ENCODE data around the gene CHST7. TPM values are rescaled to one million over a fixed set of nuclear protein-coding genes. Genes with fewer than 3 reads are reported as not detected.

CHST7 gene
- total RNA-seq, 1 experiment from 2014 or later: 3.6 TPM

DNA sequence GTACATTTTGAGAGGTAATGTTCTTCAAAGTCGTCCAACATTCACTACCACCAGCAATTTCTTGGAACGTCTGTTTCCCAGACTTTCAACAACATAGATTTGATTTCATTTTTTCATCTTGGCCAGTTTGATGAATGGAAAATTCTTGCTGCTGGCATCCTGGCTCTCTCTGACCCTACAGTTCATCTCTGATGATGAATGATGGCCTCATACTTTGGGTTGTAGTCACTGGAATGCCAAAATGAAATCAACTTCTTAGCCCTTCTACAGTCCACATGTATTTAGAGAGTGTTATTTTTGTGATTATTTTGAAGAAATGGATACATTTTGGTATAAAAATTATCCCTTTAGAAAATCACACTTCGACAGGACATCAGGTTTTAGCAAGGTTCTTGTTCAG lies 8.8 kb downstream of the CHST7 start:
- H3K36me3 ChIP-seq: no peaks in the 10 kb centered on the region
- no peak for DNase-seq
- no peaks in the 10 kb centered on the region for H3K9me3 ChIP-seq (replicated peaks)
- H3K4me3 ChIP-seq: no peak overlapping the region
- peak overlapping the region; percentile 80 for H3K27ac ChIP-seq
- peaks cover 3% of the 10 kb centered on the region; the same call in 1 of the 2 replicates for H3K4me1 ChIP-seq
- H3K27me3 ChIP-seq: no peaks in the 10 kb centered on the region

DNA sequence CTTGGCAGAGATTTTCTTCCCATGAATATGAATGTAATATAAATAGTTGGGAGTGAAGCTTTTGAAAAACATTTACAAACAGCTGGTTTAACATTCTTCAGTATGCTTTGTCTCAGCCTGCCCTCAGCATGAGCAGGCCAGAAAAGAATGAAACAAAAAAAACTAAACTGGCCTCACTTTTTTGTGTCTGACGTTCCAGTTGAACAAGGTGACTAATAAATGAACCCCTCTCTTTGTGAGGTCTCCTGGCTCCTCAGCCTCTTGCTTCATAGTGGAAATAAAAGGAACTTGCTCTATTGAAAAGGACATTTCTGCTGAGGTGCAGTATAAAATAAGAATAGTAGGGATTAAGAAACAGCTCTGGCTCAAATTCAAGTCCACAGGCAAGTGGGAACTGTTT lies 9.4 kb downstream of the CHST7 start:
- H3K4me1 ChIP-seq: peaks cover 3% of the 10 kb centered on the region; the same call in 1 of the 2 replicates
- H3K36me3 ChIP-seq: no peaks in the 10 kb centered on the region
- H3K27ac ChIP-seq: peak overlapping the region; percentile 80
- H3K9me3 ChIP-seq (replicated peaks): no peaks in the 10 kb centered on the region
- no peaks in the 10 kb centered on the region for H3K27me3 ChIP-seq
- DNase-seq: peak; percentile 8 to 23
- peak overlapping the region; percentile 38 for H3K4me3 ChIP-seq

DNA sequence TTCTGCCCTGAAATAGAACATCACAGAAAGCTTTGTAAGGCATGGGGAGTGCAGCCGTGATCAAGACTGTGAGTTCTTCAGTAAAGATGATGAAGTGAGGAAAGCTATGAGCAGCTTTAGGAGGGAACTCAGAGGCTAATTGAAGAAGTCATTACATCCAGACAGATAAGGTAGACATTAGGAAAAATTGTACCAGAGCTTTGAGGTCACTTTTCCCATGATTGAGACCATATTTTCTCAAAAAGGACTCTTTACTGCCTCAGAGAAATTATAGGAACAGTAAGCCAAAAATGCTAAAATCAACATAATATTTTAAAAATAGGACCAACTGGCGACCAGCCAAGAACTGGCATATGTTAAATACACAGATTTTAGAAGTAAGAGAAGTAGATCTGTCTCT lies 11.2 kb downstream of the CHST7 start:
- Histone ChIP-seq H3K36me3 (no peaks in the 10 kb centered on the region), H3K9me3 (replicated peaks) (no peaks in the 10 kb centered on the region), H3K4me1 (peaks cover 3% of the 10 kb centered on the region; the same call in 1 of the 2 replicates), H3K4me3 (no peak overlapping the region), H3K27me3 (no peaks in the 10 kb centered on the region), H3K27ac (no peak overlapping the region)
- no peak for DNase-seq

- peaks cover 3% of the 10 kb centered on the region; the same call in 1 of the 2 replicates for H3K4me1 ChIP-seq
- H3K36me3 ChIP-seq: no peaks in the 10 kb centered on the region
- no peak for DNase-seq
- no peak overlapping the region for H3K27ac ChIP-seq
- no peaks in the 10 kb centered on the region for H3K27me3 ChIP-seq
- H3K4me3 ChIP-seq: no peak overlapping the region
- H3K9me3 ChIP-seq (replicated peaks): no peaks in the 10 kb centered on the region
Measured at GRCh38 chrX:46587158-46587557, 13.6 kb downstream of the CHST7 start.

- H3K27ac ChIP-seq: no peak overlapping the region
- H3K36me3 ChIP-seq: no peaks in the 10 kb centered on the region
- H3K27me3 ChIP-seq: no peaks in the 10 kb centered on the region
- H3K4me1 ChIP-seq: no peaks in the 10 kb centered on the region
- H3K9me3 ChIP-seq (replicated peaks): no peaks in the 10 kb centered on the region
- H3K4me3 ChIP-seq: no peak overlapping the region
- no peak for DNase-seq
Measured at GRCh38 chrX:46587753-46588171, 14.2 kb downstream of the CHST7 start.

DNA sequence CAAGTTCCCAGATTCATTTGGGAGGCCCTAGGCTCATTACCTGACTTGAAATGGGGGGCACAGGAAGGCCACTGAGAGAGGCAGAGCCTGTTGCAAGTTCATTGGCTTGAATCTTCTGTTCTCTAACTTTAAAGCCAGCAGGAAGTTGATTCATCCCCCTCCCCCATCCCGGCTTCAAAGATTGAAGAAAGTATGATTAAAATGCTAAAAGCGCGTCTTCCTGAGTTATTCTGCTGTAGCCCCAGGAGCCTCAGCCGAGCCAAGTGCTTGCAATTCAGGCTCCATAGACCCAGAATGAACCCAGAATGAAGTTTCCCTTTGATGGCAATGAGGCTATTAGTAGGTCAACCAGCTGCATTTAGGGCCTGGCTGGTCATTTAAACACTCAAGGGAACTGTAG lies 14.7 kb downstream of the CHST7 start:
- DNase-seq: no peak
- H3K9me3 ChIP-seq (replicated peaks): no peaks in the 10 kb centered on the region
- H3K4me1 ChIP-seq: no peaks in the 10 kb centered on the region
- no peak overlapping the region for H3K4me3 ChIP-seq
- H3K36me3 ChIP-seq: no peaks in the 10 kb centered on the region
- H3K27ac ChIP-seq: no peak overlapping the region
- no peaks in the 10 kb centered on the region for H3K27me3 ChIP-seq

GRCh38 chrX:46589977-46590723 lies 16.6 kb downstream of the CHST7 start:
- Histone ChIP-seq H3K4me1 (no peaks in the 10 kb centered on the region), H3K4me3 (no peak overlapping the region), H3K36me3 (no peaks in the 10 kb centered on the region), H3K27ac (no peak overlapping the region), H3K27me3 (no peaks in the 10 kb centered on the region), H3K9me3 (replicated peaks) (no peaks in the 10 kb centered on the region)
- no peak for DNase-seq

DNA sequence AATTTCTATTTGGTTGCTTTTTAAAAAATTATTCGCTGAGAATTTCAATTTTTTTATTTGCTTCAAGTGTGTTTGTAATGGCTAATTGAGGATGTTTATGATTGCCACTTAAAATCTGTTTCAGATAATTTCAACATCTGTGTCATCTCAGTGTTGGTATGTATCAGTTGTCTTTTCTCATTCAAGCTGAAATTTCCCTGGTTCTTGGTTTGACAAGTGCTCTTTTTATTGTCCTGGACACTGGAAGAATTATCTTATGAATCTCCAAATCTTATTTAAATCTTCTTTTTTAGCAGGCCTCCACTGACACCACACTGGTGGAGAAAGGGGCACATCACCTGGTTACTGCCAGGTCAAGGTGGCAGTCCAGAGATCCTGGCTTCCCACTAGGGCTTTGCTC lies 21.5 kb downstream of the CHST7 start:
- no peak overlapping the region for H3K27ac ChIP-seq
- no peaks in the 10 kb centered on the region for H3K27me3 ChIP-seq
- no peak overlapping the region for H3K4me3 ChIP-seq
- no peak for DNase-seq
- no peaks in the 10 kb centered on the region for H3K4me1 ChIP-seq
- no peaks in the 10 kb centered on the region for H3K36me3 ChIP-seq
- H3K9me3 ChIP-seq (replicated peaks): no peaks in the 10 kb centered on the region

GRCh38 chrX:46597208-46597607 lies 23.6 kb downstream of the CHST7 start:
- DNase-seq: no peak
- Histone ChIP-seq H3K36me3 (no peaks in the 10 kb centered on the region), H3K4me3 (no peak overlapping the region), H3K9me3 (replicated peaks) (no peaks in the 10 kb centered on the region), H3K27me3 (no peaks in the 10 kb centered on the region), H3K4me1 (no peaks in the 10 kb centered on the region), H3K27ac (no peak overlapping the region)

DNA sequence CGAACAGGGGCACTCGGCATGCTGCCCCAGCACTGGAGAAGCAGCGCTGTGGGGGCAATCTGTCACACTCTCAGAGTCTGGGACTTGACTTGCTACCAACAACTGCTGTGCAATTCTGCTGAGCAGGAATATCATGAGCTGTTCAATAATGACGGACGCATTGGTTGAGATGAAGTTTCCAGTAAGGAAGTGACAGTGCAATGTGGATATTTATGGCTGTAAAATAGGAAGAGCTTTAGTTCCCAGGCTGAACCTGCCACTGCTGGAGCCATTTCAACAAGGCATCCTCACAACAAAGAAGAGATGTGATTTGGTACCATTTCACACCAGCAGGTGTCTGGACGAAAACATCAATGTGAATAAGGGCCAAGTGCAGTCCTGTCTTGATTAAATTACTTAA lies 24.2 kb downstream of the CHST7 start:
- Histone ChIP-seq H3K27ac (no peak overlapping the region), H3K9me3 (replicated peaks) (no peaks in the 10 kb centered on the region), H3K27me3 (no peaks in the 10 kb centered on the region), H3K4me3 (no peak overlapping the region), H3K4me1 (no peaks in the 10 kb centered on the region), H3K36me3 (no peaks in the 10 kb centered on the region)
- DNase-seq: no peak

DNA sequence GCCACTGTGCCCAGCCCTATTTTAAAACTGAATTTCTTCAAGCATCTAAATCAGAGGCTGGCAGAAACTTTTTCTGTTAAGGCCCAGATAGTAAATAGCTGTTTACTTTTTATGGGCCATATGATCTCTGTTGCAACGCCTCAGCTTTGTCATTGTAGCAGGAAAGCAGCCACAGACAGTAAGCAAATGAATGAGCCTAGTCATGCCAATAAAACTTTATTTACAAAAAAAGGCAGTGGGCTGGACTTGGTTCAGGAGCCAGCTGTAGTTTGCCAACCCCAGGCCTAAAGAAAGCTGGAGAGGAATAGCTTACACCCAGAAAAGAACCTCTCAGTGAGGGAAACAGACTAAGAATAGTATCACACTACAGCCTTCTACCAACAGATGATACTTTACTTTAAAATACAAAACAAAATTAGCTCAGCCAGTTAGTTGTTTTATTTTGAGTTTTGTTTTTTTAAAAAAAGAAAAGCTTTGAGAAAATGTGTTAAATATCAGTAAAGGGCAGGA lies 25.5 kb downstream of the CHST7 start:
- no peaks in the 10 kb centered on the region for H3K4me1 ChIP-seq
- H3K9me3 ChIP-seq (replicated peaks): no peaks in the 10 kb centered on the region
- no peak for DNase-seq
- H3K4me3 ChIP-seq: no peak overlapping the region
- no peak overlapping the region for H3K27ac ChIP-seq
- H3K27me3 ChIP-seq: no peaks in the 10 kb centered on the region
- no peaks in the 10 kb centered on the region for H3K36me3 ChIP-seq

GRCh38 chrX:46601283-46601682 lies 27.7 kb downstream of the CHST7 start:
- no peak overlapping the region for H3K27ac ChIP-seq
- H3K36me3 ChIP-seq: no peaks in the 10 kb centered on the region
- DNase-seq: no peak

DNA sequence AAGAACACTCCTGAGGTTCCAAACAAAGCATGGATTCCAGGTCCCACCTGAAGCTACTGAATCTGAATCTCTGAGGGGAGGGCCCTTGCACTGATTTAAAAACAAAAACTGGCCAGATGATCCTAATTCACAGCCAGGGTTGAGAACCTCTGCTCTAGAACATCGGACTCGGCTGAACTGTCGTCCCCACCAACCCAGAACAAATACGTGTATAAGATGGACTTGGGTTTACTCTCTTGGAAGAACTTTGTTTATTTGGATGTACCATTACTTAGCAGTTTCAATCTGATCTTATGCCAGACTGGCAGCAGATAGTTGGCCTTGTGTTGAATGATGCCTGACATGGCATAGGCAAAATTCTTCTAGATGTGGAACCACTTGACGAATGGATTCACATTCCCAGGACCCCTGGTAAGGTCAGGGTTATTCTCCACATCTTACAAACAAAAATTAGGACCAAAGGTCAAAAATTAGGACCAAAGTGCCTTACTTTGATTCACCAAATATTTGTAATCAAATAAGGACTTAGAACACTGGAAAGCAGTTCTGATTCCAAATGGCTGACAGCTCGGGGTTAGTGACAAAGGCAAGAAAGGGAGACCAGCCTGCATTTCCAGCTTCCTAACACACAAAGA lies 29.0 kb downstream of the CHST7 start:
- no peak for DNase-seq
- Histone ChIP-seq H3K27me3 (no peaks in the 10 kb centered on the region), H3K9me3 (replicated peaks) (no peaks in the 10 kb centered on the region), H3K36me3 (no peaks in the 10 kb centered on the region), H3K4me1 (no peaks in the 10 kb centered on the region), H3K4me3 (no peak overlapping the region), H3K27ac (no peak overlapping the region)

More at GRCh38 chrX:46601283-46601682, 27.7 kb downstream of the CHST7 start:
- no peaks in the 10 kb centered on the region for H3K4me1 ChIP-seq
- no peak overlapping the region for H3K4me3 ChIP-seq
- H3K9me3 ChIP-seq (replicated peaks): no peaks in the 10 kb centered on the region
- H3K27me3 ChIP-seq: no peaks in the 10 kb centered on the region

- no peak for DNase-seq
- H3K27ac ChIP-seq: no peak overlapping the region
- H3K36me3 ChIP-seq: no peaks in the 10 kb centered on the region
- H3K4me3 ChIP-seq: no peak overlapping the region
- H3K27me3 ChIP-seq: no peaks in the 10 kb centered on the region
- no peaks in the 10 kb centered on the region for H3K4me1 ChIP-seq
- no peaks in the 10 kb centered on the region for H3K9me3 ChIP-seq (replicated peaks)
Measured at GRCh38 chrX:46607916-46608315, 34.4 kb downstream of the CHST7 start.

- Histone ChIP-seq H3K4me1 (no peaks in the 10 kb centered on the region), H3K27ac (no peak overlapping the region), H3K36me3 (no peaks in the 10 kb centered on the region), H3K27me3 (no peaks in the 10 kb centered on the region), H3K4me3 (no peak overlapping the region), H3K9me3 (replicated peaks) (no peaks in the 10 kb centered on the region)
- DNase-seq: no peak
Measured at GRCh38 chrX:46610070-46610658, 36.6 kb downstream of the CHST7 start.

All from SJCRH30 (cell line).